WTC11 (cell line): ENCODE data around the gene VN1R4.
"Not testable (repeated sequence)": the region's sequence is repeated elsewhere in the genome, so short reads cannot be mapped to it uniquely, and the experiment has no call there.

Source experiments
- CTCF ChIP-seq: fragments of 200-600 bp; IDR thresholded peaks from 2 replicates; pipeline ENCODE4 v1.8.0; 2022; ENCODE audit warnings: antibody characterized with exemption
- JUN ChIP-seq: sonication (generic); formaldehyde crosslinking; IDR thresholded peaks from 2 replicates; pipeline ENCODE4 v1.8.0; 2023; ENCODE audit warnings: mild to moderate bottlenecking, missing genetic modification reagents

- not testable (repeated sequence) for TF ChIP-seq CTCF; JUN (CRISPR knock-in tag)
Measured at GRCh38 chr19:53267623-53268022, at the start of gene VN1R4.
